Measurements from ENCODE around the gene FLRT3.

The FLRT3 gene

DNA sequence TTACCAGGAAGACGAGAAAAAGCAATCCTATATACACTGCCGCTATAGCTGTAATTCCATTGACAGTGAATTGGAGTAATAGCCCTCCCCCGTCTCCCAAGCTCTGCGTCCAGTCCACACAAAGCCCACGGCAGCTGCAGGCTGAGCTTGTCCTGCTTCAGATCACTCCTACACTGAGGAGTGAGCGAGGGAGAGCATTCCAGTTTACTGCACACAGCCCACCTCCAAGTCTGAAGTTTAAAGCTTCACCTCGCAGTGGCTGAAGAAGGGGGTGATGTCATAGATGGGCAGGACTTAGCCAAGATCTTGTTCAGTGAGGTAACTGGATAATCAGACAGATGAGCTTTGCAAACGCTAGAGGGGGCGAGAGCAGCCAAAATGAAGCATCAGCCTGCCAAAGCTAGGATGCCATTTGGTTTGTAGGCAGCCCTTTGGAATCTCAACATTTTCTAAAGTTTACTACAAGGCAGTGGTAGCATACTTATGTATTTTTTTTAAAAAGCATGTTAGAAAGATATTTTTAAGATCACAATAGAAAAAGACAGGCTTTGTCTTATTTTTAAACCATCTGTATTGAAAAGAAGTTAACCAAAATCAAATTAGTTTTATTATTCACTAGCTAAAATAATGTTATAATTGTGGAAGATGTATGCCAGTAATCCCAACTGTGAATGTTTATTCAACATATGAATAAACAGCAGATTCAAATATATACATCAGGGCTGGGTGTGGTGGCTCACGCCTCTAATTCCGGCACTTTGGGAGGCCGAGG is at the start of gene FLRT3:
Gene FLRT3, minus strand, starts transcription at position 213 of the 772 bp plus-strand sequence. CDS start 10,106 bp downstream, outside the sequence.
- H3K4me1 ChIP-seq (ENCODE audit: control insufficient read depth, insufficient read depth, low read length): peaks cover 26% of the 10 kb centered on the region
- H3K36me3 ChIP-seq (ENCODE audit: control insufficient read depth, insufficient read depth, low read length, severe bottlenecking): no peaks in the 10 kb centered on the region
- no peaks in the 10 kb centered on the region for H3K27me3 ChIP-seq (replicated peaks; ENCODE audit: control insufficient read depth, insufficient read depth, low read length)
- DNase-seq (ENCODE audit: low read depth): peak; percentile 98
- peak within 1 kb of the TSS; percentile 90 for H3K4me3 ChIP-seq (ENCODE audit: low read length)
- peak within 1 kb of the TSS; percentile 84 for H3K9ac ChIP-seq (ENCODE audit: low read length)
- H3K9me3 ChIP-seq (ENCODE audit: control insufficient read depth, low read length): no peaks in the 10 kb centered on the region

DNA sequence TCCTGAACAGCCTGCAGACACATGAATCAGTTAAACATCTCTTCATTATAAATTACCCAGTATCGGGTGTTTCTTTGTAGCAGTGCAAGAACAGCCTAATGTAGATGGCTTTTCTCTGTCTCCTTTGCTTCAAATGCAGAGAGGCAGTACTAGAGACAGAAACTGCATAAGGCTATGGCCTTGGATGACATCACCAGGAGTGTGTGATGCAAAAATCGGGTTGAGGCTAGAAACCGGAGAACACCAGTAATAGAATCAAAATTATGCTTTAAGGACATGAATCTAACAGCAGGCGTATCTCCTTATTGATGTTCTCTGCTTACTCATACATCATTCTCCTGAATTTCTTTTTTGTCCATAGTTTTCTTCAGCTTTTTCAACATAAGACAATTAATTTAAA is 49.3 kb upstream of the FLRT3 start:
- Histone ChIP-seq H3K4me3 (ENCODE audit: low read length) (no peak overlapping the region), H3K4me1 (ENCODE audit: control insufficient read depth, insufficient read depth, low read length) (no peaks in the 10 kb centered on the region), H3K9me3 (ENCODE audit: control insufficient read depth, low read length) (peaks cover 12% of the 10 kb centered on the region), H3K9ac (ENCODE audit: low read length) (no peak overlapping the region), H3K36me3 (ENCODE audit: control insufficient read depth, insufficient read depth, low read length, severe bottlenecking) (no peaks in the 10 kb centered on the region), H3K27me3 (replicated peaks; ENCODE audit: control insufficient read depth, insufficient read depth, low read length) (no peaks in the 10 kb centered on the region)
- DNase-seq (ENCODE audit: low read depth): no peak

DNA sequence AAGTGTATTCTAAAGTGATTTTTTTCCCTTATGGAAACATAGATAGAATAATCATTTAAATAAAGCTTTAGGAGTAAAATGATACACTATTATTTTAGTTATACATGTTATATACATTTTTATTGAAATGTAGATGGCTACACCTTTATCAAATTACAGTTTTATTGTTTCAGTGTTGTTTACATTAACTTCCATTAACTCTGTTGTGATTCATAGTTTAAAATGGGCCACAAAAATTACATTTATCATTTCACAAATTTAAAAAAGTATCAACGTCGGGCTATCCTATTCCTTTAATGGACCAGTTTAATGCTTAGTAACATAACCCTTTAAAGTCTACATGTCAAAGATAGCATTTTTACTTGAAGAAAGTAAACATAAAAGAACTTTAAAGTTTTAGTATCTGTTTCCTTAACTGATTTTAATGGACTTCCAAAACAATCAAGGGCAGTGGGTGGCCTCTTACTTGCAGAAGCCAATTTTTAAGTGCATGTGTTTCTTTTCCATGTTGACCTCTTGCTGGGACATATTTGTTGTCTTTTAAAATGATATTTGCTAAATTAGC is 47.8 kb upstream of the FLRT3 start:
- no peaks in the 10 kb centered on the region for H3K4me1 ChIP-seq (ENCODE audit: control insufficient read depth, insufficient read depth, low read length)
- no peak overlapping the region for H3K9ac ChIP-seq (ENCODE audit: low read length)
- peaks cover 12% of the 10 kb centered on the region for H3K9me3 ChIP-seq (ENCODE audit: control insufficient read depth, low read length)
- no peaks in the 10 kb centered on the region for H3K36me3 ChIP-seq (ENCODE audit: control insufficient read depth, insufficient read depth, low read length, severe bottlenecking)
- no peak overlapping the region for H3K4me3 ChIP-seq (ENCODE audit: low read length)
- no peak for DNase-seq (ENCODE audit: low read depth)
- no peaks in the 10 kb centered on the region for H3K27me3 ChIP-seq (replicated peaks; ENCODE audit: control insufficient read depth, insufficient read depth, low read length)

DNA sequence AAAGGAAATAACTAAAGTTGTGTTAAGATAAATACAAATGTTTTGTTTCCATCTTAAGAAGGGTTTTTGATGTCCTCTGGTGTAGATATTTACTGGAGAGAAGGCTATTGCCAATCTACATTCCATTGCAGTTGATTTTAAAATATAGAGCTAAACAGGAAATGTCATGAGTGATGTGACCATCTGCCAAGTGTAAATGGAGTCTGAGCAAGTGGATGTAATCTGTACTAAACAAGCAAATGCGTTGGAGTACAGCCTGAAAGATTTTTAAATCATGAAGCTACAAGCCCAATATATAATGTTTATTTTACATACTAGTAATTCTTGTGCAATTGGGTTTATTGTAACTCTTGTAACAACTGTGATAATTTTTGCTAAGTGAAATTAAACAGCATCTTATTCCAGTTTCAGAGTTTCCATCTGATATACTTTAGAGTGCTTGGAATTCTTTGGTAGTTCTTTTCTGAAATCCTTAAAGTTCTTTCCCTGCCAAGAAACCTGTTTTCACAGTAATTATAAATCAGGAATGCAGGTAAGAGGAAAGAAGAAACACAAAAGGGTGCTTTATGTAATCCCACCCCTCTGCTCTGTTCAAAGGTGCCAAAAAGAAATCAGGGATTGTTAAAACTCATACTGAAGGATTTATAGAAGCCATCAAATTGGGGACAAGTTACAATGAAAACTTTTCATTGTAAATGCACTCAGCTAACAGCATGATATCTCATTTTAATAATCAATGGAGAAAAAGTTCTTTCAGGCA is 47.2 kb upstream of the FLRT3 start:
- H3K36me3 ChIP-seq (ENCODE audit: control insufficient read depth, insufficient read depth, low read length, severe bottlenecking): no peaks in the 10 kb centered on the region
- H3K9me3 ChIP-seq (ENCODE audit: control insufficient read depth, low read length): peaks cover 12% of the 10 kb centered on the region
- H3K4me1 ChIP-seq (ENCODE audit: control insufficient read depth, insufficient read depth, low read length): no peaks in the 10 kb centered on the region
- H3K4me3 ChIP-seq (ENCODE audit: low read length): no peak overlapping the region
- H3K27me3 ChIP-seq (replicated peaks; ENCODE audit: control insufficient read depth, insufficient read depth, low read length): no peaks in the 10 kb centered on the region
- peak; percentile 48 for DNase-seq (ENCODE audit: low read depth)
- H3K9ac ChIP-seq (ENCODE audit: low read length): no peak overlapping the region

DNA sequence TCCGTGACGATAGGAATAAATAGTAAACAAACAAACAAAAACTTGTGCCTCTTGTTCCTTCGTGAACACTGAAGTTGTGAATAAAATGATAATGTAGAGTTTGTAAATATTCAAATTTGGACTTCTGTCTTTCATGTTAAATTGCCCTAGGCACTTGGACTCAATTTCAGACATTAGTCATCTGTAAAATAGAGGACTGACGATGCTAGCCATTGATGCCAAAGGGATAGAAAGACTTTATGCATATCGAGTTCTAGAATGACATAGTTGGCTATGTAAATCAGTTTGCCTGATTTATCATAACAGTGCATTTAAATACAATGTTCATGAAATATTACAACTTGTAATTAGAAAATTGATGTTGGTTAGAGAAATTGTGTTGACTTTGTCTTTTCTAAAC is 45.9 kb upstream of the FLRT3 start:
- Histone ChIP-seq H3K4me3 (ENCODE audit: low read length) (no peak overlapping the region), H3K9ac (ENCODE audit: low read length) (no peak overlapping the region), H3K36me3 (ENCODE audit: control insufficient read depth, insufficient read depth, low read length, severe bottlenecking) (no peaks in the 10 kb centered on the region), H3K4me1 (ENCODE audit: control insufficient read depth, insufficient read depth, low read length) (no peaks in the 10 kb centered on the region), H3K9me3 (ENCODE audit: control insufficient read depth, low read length) (peaks cover 12% of the 10 kb centered on the region), H3K27me3 (replicated peaks; ENCODE audit: control insufficient read depth, insufficient read depth, low read length) (no peaks in the 10 kb centered on the region)
- no peak for DNase-seq (ENCODE audit: low read depth)

DNA sequence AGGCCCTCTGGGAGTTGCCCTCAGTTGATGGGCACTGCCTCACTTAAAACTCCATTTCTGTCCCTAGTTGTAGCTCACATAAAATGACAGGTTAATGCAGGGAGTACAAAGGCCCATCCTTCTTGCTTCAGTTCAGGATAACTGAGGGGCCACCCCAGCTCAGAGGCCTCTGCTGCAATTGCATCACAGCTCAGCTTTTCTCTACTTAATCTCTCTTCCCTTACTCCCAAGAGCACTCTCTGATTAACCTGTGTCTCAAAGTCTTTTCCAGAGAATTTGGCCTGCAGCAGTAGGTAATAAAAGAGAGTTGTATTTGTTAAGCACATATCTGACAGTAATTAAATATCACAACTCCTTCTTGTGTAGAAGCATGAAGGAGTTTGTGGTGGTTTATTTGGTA is 40.9 kb upstream of the FLRT3 start:
- H3K27me3 ChIP-seq (replicated peaks; ENCODE audit: control insufficient read depth, insufficient read depth, low read length): no peaks in the 10 kb centered on the region
- no peaks in the 10 kb centered on the region for H3K4me1 ChIP-seq (ENCODE audit: control insufficient read depth, insufficient read depth, low read length)
- H3K4me3 ChIP-seq (ENCODE audit: low read length): no peak overlapping the region
- H3K9me3 ChIP-seq (ENCODE audit: control insufficient read depth, low read length): no peaks in the 10 kb centered on the region
- no peaks in the 10 kb centered on the region for H3K36me3 ChIP-seq (ENCODE audit: control insufficient read depth, insufficient read depth, low read length, severe bottlenecking)
- peak; percentile 15 for DNase-seq (ENCODE audit: low read depth)
- no peak overlapping the region for H3K9ac ChIP-seq (ENCODE audit: low read length)

DNA sequence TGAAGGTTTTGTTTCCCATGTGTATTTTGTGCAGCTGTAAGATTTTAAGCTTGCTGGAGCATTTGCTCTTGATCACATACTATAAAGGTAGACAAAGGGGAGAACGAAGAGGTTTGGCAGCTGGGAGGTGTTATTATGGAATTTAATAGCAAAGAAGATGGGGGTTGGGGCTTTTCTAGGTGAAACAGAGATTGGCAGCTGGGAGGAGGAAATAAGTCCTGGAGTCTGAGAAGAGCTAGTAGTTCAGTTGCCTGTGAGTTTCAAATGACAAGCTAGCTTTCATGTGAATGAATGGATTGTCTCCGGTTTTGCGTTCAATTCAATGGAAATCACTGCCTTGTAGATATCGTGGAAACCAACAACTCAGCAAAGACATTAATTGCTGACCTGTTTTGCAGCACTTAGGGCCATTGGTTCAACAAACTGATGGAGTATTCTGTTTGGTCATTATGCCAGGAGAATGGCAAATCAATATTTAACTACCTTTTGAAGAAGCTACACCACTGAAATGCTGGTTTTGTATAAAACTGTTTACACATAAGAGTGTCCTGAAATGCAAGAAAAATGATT is 38.1 kb upstream of the FLRT3 start:
- H3K4me3 ChIP-seq (ENCODE audit: low read length): no peak overlapping the region
- no peaks in the 10 kb centered on the region for H3K27me3 ChIP-seq (replicated peaks; ENCODE audit: control insufficient read depth, insufficient read depth, low read length)
- H3K36me3 ChIP-seq (ENCODE audit: control insufficient read depth, insufficient read depth, low read length, severe bottlenecking): no peaks in the 10 kb centered on the region
- no peak overlapping the region for H3K9ac ChIP-seq (ENCODE audit: low read length)
- DNase-seq (ENCODE audit: low read depth): no peak
- no peaks in the 10 kb centered on the region for H3K9me3 ChIP-seq (ENCODE audit: control insufficient read depth, low read length)
- no peaks in the 10 kb centered on the region for H3K4me1 ChIP-seq (ENCODE audit: control insufficient read depth, insufficient read depth, low read length)

DNA sequence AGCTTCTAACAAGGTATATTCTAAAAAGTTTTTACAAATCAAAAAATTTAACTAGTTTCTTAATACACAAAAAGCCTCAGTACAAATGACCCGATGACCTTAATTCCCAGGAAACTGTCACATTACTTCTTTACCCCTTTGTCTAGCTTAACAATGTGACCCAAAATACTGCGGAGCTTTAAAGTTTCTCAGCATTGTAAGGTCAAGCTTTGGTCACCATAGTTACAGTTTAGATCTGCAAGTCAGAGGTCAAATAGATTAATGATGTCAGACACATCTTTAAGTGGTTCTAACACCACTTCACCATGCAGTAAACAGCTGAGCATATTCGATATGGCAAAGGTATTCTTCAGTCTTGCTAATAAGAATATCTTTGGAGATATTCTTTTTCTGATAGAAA is 36.8 kb upstream of the FLRT3 start:
- H3K27me3 ChIP-seq (replicated peaks; ENCODE audit: control insufficient read depth, insufficient read depth, low read length): no peaks in the 10 kb centered on the region
- H3K4me1 ChIP-seq (ENCODE audit: control insufficient read depth, insufficient read depth, low read length): no peaks in the 10 kb centered on the region
- no peak overlapping the region for H3K9ac ChIP-seq (ENCODE audit: low read length)
- no peaks in the 10 kb centered on the region for H3K36me3 ChIP-seq (ENCODE audit: control insufficient read depth, insufficient read depth, low read length, severe bottlenecking)
- no peaks in the 10 kb centered on the region for H3K9me3 ChIP-seq (ENCODE audit: control insufficient read depth, low read length)
- no peak overlapping the region for H3K4me3 ChIP-seq (ENCODE audit: low read length)
- no peak for DNase-seq (ENCODE audit: low read depth)

DNA sequence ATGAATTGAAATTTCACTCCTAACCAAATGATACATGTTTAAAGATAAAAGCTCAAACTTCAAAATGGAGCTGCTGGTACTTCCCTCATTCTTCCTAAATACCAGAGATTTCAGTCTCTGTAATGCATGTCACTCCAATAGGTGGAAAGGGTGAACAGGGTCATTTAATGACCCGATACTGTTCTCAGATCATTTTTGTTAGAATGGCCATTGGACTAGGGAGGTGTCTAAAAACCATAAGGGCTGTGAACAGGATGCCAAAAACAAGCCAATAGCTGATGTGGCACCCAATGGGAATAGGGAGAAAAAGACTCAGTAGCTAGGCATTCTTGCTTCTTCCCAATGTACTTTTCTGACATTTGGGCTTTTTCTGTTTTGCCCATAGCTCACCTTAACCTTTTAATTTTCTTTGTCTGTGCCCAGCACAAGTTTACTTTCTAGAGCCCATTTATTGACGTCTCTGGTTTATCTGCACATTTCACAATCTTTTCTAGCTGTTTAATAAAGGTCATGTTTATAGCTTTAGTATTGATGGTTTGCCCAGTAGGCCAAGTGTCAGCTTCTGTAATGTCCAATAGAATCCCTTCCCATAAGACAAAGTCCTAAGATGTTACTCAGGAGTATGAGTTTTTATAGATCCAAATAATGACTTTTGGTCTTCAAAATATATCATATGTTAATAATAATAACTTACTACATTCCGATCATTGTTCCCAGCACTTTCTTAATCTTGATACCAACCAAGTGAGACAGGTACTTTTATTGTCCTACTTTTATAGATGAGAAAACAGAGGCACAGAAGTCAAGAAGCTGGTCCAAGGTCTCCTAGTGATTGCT is 24.3 kb upstream of the FLRT3 start:
- Histone ChIP-seq H3K4me3 (ENCODE audit: low read length) (no peak overlapping the region), H3K9me3 (ENCODE audit: control insufficient read depth, low read length) (no peaks in the 10 kb centered on the region), H3K9ac (ENCODE audit: low read length) (no peak overlapping the region), H3K27me3 (replicated peaks; ENCODE audit: control insufficient read depth, insufficient read depth, low read length) (no peaks in the 10 kb centered on the region), H3K36me3 (ENCODE audit: control insufficient read depth, insufficient read depth, low read length, severe bottlenecking) (no peaks in the 10 kb centered on the region), H3K4me1 (ENCODE audit: control insufficient read depth, insufficient read depth, low read length) (peaks cover 8% of the 10 kb centered on the region)
- no peak for DNase-seq (ENCODE audit: low read depth)

DNA sequence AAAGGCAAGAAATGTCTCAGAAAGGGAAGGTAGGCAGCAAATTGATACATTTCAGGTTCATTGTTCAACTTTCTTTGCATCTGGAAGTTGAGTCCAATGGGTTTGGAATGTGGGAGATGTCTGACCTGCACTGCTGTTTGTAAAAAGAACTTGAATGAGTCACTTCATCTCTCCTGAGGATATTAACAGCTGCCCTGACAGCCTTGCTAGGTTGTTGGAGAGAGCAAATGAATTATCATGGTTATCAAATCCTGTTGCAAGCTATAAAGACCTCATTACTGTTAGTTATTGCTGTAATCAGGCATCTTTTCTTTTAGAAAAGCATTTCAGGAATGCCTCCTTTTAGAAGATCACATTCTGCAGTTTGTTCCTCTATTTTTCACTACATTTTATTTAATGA is 23.0 kb upstream of the FLRT3 start:
- H3K4me3 ChIP-seq (ENCODE audit: low read length): no peak overlapping the region
- DNase-seq (ENCODE audit: low read depth): peak; percentile 9
- no peaks in the 10 kb centered on the region for H3K36me3 ChIP-seq (ENCODE audit: control insufficient read depth, insufficient read depth, low read length, severe bottlenecking)
- no peaks in the 10 kb centered on the region for H3K9me3 ChIP-seq (ENCODE audit: control insufficient read depth, low read length)
- no peak overlapping the region for H3K9ac ChIP-seq (ENCODE audit: low read length)
- peaks cover 8% of the 10 kb centered on the region for H3K4me1 ChIP-seq (ENCODE audit: control insufficient read depth, insufficient read depth, low read length)
- no peaks in the 10 kb centered on the region for H3K27me3 ChIP-seq (replicated peaks; ENCODE audit: control insufficient read depth, insufficient read depth, low read length)

Data from adipocyte (in vitro differentiated cells).